HL-60 (cell line): ENCODE measurements around the gene CA6.

ENCODE experiments used
- DNase-seq, 2 experiments: peaks; one replicate each; pipeline ENCODE4 v3.0.0-alpha.2; 2010 to 2020; ENCODE audit warnings: low read depth in 1 of 2, low spot score in 1 of 2
- H3K27ac ChIP-seq: fragments of 250-450 bp; sonication (Bioruptor Pico); replicated peaks from 2 replicates; pipeline ENCODE4 v1.5.1; 2020; ENCODE audit warnings: mild to moderate bottlenecking, moderate library complexity
- H3K27me3 ChIP-seq: fragments of 250-450 bp; sonication (Bioruptor Pico); 2 replicates; pipeline ENCODE4 v1.5.1; 2021; ENCODE audit warnings: mild to moderate bottlenecking, moderate library complexity; ENCODE audit not compliant: insufficient read depth, poor library complexity, severe bottlenecking
- H3K4me3 ChIP-seq: replicated peaks from 2 replicates; pipeline ENCODE4 v1.5.1; 2011; ENCODE audit warnings: mild to moderate bottlenecking, control low read depth, low read length; ENCODE audit not compliant: insufficient read depth
- GABPA ChIP-seq: IDR thresholded peaks from 2 replicates; pipeline ENCODE4 v1.6.1; 2012; ENCODE audit warnings: low read depth
- POLR2AphosphoS5 ChIP-seq: IDR thresholded peaks from 2 replicates; pipeline ENCODE4 v1.6.1; 2012; ENCODE audit warnings: low read depth
- SPI1 ChIP-seq: IDR thresholded peaks from 2 replicates; pipeline ENCODE4 v1.6.1; 2012; ENCODE audit warnings: low read depth, mild to moderate bottlenecking, borderline replicate concordance
- TF ChIP-seq, protein P1 (sequence below): IDR thresholded peaks from one replicate; pipeline ENCODE4 v1.5.1; 2011; ENCODE audit warnings: low read length, control low read depth, inconsistent platforms; ENCODE audit not compliant: insufficient read depth
- TF ChIP-seq, protein P2 (sequence below): IDR thresholded peaks from 2 replicates; pipeline ENCODE4 v1.6.1; 2012; ENCODE audit warnings: low read depth; ENCODE audit not compliant: insufficient replicate concordance

CA6 gene

DNA sequence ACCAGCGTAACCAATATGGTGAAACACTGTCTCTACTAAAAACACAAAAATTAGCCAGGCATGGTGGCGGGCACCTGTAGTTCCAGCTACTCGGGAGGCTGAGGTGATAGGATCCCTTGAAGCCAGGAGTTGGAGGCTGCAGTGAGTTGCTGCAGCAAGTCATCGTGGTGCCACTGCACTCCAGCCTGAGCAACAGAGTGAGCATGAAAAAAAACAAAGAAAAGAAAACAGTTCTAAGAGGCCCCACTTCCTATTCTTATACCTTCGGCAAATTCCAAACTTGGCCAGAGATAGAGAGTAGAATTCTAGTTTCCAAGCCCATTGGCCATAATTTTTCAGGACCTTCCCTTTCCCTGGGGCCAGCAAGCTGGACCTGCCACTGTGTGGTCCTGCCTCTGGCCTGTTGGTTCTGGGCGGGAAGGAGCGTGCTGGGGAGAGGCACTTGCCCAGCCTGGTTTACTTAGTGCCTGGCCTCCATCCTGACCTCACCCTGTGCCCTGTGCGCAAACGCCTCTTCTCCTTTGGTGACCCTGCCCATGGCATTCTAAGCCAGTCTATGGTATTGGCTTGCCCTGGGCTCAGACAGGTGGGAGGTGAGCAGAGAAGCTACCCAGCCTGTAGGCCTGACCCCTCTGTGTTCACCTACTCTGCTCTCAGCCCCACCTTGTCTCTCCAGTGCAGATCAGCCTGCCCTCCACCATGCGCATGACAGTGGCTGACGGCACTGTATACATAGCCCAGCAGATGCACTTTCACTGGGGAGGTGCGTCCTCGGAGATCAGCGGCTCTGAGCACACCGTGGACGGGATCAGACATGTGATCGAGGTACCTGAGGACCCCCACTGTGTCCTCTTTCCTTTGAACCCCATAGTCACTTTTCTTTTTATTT, 11.0 kb downstream of the CA6 start:
- H3K27ac ChIP-seq, result no peak overlapping the region
- no peak for TF ChIP-seq POLR2AphosphoS5
- TF ChIP-seq SPI1, result no peak
- TF ChIP-seq GABPA, result no peak
- TF ChIP-seq, protein P1, sequence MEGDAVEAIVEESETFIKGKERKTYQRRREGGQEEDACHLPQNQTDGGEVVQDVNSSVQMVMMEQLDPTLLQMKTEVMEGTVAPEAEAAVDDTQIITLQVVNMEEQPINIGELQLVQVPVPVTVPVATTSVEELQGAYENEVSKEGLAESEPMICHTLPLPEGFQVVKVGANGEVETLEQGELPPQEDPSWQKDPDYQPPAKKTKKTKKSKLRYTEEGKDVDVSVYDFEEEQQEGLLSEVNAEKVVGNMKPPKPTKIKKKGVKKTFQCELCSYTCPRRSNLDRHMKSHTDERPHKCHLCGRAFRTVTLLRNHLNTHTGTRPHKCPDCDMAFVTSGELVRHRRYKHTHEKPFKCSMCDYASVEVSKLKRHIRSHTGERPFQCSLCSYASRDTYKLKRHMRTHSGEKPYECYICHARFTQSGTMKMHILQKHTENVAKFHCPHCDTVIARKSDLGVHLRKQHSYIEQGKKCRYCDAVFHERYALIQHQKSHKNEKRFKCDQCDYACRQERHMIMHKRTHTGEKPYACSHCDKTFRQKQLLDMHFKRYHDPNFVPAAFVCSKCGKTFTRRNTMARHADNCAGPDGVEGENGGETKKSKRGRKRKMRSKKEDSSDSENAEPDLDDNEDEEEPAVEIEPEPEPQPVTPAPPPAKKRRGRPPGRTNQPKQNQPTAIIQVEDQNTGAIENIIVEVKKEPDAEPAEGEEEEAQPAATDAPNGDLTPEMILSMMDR, result no peak
- TF ChIP-seq, protein P2, sequence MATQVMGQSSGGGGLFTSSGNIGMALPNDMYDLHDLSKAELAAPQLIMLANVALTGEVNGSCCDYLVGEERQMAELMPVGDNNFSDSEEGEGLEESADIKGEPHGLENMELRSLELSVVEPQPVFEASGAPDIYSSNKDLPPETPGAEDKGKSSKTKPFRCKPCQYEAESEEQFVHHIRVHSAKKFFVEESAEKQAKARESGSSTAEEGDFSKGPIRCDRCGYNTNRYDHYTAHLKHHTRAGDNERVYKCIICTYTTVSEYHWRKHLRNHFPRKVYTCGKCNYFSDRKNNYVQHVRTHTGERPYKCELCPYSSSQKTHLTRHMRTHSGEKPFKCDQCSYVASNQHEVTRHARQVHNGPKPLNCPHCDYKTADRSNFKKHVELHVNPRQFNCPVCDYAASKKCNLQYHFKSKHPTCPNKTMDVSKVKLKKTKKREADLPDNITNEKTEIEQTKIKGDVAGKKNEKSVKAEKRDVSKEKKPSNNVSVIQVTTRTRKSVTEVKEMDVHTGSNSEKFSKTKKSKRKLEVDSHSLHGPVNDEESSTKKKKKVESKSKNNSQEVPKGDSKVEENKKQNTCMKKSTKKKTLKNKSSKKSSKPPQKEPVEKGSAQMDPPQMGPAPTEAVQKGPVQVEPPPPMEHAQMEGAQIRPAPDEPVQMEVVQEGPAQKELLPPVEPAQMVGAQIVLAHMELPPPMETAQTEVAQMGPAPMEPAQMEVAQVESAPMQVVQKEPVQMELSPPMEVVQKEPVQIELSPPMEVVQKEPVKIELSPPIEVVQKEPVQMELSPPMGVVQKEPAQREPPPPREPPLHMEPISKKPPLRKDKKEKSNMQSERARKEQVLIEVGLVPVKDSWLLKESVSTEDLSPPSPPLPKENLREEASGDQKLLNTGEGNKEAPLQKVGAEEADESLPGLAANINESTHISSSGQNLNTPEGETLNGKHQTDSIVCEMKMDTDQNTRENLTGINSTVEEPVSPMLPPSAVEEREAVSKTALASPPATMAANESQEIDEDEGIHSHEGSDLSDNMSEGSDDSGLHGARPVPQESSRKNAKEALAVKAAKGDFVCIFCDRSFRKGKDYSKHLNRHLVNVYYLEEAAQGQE, result no peak
- no peaks in the 10 kb centered on the region for H3K27me3 ChIP-seq
- H3K4me3 ChIP-seq, result no peak overlapping the region
- no peak for DNase-seq

DNA sequence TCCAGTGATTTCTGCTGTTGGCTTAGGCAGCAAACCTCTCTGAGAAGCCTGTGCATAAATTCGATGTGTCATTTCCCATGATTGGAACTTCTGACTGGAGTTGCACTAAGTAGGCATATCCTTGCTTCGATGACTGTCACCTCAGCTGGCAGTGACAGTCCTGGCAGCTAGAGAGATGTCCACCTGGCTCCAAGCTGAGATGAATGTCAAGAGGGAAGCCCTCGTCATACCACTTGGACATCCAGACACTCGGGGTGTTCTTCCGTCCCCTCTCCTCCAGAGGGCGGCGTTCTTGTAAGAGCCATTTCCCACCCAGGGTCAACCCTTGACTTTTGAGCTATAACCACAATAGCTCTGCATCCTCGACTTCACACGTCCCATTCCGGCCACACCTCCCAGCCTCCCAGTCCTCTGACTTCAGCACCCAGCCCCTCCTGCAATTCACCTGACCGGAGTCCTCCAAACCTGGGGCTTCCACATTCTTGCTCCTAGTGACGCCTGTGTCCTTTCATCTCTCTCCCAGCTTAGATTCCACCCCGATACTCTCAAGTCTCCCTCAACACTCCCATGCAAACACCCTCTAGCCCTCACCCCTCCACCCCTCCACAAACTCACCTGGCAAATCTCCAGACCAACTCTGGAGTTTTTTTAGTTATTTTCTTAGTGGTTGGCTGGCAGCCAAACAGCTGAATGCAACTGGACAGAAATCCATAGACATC, 17.3 kb downstream of the CA6 start:
- no peak overlapping the region for H3K4me3 ChIP-seq
- peak in 1 of 2 experiments; percentile 66 for DNase-seq
- TF ChIP-seq, protein P1, result peak; percentile 65
- no peak for TF ChIP-seq GABPA
- no peaks in the 10 kb centered on the region for H3K27me3 ChIP-seq
- no peak overlapping the region for H3K27ac ChIP-seq

DNA sequence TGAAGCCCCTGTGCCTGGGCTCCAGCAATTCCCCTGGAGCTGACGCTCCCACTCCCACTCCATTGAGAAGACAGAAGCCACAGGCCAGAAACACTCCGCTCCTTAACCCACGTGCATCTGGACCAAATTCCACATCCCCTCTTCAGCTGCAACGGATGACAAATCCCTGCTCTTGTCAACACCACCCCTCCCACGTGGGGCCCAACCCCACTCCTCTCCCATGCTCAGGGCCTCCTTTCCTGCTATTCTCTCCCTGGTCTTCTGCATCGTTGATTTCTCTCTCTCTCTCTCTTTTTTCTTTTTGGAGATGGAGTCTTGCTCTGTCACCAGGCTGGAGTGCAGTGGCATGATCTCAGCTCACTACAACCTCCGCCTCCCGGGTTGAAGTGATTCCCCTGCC, 18.3 kb downstream of the CA6 start:
- Histone ChIP-seq H3K27me3 (no peaks in the 10 kb centered on the region), H3K27ac (no peak overlapping the region), H3K4me3 (no peak overlapping the region)
- TF ChIP-seq, protein P2, result no peak
- TF ChIP-seq POLR2AphosphoS5, result no peak
- TF ChIP-seq SPI1, result no peak
- TF ChIP-seq, protein P1, result no peak
- TF ChIP-seq GABPA, result no peak
- no peak for DNase-seq
